Measurements from ENCODE around the gene UNC13D.
"Not testable (repeated sequence)": the region's sequence is repeated elsewhere in the genome, so short reads cannot be mapped to it uniquely, and the experiment has no call there.

UNC13D gene

DNA sequence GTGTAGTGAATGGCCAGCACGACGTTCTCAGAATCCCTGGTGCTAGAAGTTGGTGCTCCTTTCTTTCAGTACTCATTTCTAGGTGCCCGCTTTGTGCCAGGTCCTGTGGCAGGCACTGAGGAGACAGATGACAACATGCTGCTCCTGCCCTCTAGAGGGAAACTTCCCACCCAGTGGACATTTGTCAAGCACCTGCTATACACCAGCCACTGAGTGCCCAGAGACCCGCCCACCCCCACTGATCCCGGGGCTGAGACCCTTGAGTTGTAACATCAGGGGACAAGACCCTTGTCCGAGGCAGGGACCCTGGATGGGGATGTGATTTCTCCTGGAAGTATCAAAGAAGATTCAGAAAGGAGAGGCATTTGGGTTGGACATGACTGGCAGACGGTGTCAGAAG, 25.1 kb downstream of the UNC13D start:
- DNase-seq: no peak

DNA sequence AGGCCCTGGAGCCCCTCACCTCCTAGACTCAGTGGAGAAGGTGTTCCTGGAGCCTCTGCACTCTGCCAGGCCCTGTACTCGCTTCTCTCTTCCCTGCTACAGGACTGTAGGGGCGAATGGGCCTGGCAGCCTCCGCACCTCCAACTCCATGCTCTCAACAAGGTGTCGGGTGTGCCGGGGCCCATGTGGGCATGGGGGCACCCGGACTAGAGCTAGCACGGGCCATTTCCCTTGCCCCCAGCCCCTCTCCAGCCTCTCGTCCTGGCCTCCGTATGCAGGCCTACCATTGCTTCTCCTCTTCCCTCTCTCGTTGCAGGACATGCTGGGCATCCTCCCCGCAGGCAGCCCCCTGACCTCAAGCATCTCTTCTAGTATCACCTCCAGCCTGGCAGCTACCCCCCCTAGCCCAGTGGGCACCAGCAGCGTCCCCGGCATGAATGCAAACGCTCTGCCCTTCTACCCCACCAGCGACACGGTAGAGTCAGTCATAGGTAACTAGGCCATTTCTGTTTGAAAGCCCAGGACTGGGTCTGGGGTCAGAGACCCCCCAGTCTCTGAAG, 25.8 kb downstream of the UNC13D start:
- no peak for DNase-seq

DNA sequence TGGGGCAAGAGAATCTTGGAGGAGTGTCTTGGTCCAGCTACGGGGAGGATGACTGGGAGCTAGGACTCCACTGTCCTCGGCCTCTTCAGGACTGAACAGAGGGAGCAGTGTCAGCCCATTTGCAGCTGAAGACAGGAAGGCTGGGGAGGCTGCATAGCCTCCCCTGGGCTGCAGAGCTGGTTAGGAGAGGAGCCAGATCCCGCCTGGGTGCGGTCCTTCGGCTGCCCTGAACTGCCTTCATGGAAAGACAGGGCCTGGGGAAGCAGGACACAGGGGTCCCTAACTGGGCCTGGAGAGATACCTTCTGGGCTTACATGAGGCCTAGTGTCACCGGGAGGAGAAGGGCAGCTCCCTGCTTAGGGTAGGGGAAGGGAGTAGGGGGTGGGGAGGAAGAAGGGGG, 26.6 kb downstream of the UNC13D start:
- DNase-seq: no peak

DNA sequence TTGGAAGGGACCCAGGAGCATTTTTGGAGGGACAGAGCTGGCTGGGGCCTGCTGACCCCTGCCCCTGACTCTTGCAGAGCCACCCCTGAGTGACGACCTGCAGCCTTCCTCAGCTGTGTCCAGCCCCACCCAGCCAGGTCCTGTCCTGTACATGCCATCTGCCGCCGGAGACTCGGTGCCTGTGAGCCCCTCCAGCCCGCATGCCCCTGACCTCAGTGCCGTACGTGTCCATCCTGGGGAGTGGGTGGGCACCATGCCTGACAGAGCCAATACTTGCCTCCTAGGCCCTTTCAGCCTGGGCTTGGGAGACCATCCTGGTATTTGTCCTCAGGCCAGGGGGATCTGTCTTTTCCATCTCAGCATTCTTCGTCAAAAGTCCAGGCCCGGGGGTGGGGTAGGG, 27.5 kb downstream of the UNC13D start:
- DNase-seq: no peak

DNA sequence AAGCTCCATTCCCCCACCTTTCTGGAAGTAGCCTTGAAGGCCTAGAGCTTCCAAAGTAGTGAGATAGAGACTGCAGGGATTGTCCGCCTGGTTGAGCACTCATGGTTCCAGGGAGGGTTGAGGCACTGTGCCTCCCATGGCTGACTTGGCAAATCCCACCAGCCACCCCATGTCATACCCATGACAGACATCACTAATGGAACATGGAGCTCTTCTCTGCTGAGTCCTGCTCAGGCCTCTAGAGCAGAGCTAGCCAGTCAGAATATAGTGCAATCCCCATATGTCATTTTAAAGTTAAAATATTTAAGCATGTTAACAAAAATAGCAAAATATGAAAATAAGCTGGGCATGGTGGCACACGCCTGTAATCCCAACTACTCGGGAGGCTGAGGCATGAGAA, 28.8 kb downstream of the UNC13D start:
- no peak for DNase-seq

DNA sequence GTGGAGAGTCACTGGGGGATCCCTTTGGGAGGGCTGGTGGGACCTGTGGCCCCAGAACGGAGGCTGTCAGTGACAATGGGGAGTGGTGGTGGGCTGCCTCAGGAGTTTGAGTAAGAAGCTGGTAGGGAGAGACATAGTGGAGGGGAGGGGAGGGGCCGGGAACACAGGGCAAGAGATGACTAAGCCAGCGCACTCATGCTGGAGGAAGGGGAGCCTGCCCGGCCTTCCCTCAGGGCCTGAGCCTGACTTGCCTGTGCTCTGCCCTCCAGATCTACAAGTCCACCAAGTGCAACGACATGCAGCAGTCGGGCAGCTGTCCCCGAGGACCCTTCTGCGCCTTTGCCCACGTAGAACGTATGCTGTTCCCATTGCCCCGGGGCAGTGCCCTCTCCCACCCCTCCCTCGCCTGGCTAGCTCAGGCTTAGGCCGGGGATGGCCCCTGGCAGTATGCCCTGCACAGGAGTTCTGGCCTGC, 29.3 kb downstream of the UNC13D start:
- peak; percentile 81 for DNase-seq

DNA sequence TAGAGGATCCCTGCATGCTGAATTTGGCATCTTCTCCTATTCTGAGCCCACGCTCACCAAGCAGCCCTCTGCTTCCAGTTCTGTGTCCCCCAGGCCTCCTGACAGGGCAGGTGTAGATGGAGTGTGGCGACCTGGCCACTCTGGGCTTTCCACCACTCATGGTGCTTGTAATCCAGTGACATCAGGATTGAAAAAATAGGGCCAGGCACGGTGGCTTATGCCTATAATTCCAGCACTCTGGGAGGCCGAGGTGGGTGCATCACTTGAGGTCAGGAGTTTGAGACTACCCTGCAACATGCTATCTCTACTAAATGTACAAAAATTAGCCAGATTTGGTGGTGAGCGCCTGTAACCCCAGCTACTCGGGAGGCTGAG, 30.2 kb downstream of the UNC13D start:
- no peak for DNase-seq

DNA sequence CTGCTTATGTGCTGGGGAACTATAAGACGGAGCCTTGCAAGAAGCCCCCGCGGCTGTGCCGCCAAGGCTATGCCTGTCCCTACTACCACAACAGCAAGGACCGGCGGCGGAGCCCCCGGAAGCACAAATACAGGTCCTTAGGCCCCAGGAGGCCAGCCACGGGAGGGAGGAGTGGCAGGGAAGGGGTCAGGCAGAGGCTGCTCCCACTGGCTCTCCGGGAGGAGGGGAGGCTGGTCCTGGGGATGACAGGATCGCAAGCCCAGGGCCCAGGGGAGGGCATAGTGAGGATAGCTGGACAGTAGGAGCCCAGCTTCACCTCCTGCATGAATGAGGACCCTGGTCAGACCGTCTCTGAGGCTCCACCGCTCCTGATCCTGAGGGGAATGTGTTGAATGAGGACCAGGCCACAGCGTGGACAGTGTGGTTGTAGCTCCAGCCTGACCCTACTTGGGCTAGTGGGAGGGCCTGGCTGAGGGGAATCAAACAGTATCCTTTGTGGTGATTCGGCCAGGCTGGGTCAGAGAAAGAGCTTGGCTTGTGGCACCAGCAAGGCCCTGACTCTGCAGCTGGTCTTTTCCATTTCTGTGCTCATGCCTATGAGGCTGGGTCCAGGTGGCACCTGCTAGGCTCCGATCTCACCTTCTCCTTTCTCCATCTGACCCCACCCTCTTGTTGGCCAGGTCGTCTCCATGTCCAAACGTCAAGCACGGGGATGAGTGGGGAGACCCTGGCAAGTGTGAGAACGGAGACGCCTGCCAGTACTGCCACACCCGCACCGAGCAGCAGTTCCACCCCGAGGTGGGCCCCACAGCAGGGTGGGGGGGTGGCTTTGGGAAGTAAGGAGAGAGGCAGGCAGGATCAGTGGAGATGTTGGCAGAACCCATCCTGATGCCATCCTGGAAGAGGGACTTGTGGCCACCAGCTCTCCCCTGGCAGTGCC, 30.9 kb downstream of the UNC13D start:
- no peak for DNase-seq

DNA sequence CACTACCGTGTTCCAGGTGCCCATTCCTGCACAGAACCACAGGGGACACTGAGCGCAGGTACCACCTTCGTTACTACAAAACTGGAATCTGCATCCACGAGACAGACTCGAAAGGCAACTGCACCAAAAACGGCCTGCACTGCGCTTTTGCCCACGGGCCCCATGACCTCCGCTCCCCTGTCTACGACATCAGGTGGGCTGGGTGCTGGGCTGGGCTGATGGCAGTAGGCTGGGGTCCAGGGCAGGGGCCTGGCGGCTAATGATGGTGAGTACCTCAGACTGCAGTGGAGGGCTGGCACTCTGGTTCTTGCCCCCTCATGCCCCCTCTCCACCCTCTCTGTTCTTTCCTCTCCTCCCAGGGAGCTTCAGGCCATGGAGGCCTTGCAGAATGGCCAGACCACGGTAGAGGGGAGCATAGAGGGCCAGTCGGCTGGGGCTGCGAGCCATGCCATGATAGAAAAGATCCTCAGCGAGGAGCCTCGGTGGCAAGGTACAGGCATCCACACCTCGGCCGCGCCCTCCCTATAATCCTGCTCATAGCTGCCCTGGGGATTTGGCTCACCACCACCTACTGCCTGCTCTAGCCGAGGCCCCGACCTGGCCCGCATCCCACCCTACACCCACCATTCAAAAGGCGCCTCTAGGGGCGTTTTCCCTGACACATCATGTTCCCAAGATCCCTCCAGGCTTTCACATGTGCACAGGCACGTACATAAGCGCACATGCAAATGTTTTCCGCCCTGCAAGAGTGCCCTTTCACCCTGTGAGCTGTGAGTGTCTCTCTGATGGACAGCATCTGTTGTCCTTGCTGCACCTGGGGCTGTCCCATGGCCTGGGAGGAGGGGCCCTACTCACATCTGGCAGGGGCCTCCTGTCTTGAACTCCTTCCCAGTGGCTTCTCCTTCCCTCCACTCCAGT, 31.8 kb downstream of the UNC13D start:
- no peak for DNase-seq

DNA sequence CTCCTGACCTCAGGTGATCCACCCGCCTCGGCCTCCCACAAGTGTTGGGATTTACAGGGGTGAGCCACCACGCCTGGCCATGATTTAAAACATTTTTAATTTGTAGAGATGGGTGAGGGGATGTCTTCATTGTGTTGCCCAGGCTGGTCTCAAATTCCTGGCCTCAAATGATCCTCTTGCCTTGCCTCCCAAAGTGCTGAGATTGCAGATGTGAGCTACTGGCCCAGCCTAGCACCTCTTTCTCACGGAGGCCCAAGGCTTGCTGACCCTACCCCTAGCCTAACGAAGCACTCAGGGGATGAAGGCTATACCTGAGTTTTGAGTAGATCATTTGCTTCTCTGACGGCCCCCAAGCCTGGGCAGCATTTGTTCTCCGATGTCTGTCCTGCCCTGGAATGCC, 33.0 kb downstream of the UNC13D start:
- no peak for DNase-seq

DNA sequence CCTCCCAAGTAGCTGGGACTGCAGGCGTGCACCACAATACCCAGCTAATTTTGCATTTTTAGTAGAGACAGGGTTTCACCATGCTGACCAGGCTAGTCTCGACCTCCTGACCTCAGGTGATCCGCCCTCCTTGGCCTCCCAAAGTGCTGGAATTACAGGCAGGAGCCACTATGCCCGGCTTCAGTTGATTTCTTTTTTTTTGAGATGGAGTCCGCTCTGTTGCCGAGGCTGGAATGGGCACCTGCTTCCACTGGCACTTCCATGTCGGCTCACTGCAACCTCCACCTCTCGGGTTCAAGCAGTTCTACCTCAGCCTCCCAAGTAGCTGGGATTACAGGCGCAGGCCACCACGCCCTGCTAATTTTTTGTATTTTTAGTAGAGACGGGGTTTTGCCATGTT, 33.4 kb downstream of the UNC13D start:
- DNase-seq: not testable (repeated sequence)

DNA sequence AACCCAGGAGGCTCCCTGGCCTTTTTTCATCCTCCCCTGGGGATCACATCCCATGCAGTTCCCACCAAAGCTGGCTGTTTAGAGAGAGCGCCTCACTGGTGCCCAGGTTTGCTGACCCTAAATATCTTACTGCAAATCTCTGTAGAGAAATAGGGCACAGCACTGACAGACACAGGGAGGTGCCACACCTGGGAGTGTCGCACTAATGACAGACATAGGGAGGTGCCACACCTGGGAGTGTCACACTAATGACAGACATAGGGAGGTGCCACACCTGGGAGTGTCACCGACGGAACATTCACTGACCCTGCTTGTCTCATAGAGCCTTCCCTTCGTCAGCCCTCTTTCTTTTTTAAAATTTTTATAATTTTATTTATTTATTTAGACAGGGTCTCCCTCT, 34.0 kb downstream of the UNC13D start:
- no peak for DNase-seq

DNA sequence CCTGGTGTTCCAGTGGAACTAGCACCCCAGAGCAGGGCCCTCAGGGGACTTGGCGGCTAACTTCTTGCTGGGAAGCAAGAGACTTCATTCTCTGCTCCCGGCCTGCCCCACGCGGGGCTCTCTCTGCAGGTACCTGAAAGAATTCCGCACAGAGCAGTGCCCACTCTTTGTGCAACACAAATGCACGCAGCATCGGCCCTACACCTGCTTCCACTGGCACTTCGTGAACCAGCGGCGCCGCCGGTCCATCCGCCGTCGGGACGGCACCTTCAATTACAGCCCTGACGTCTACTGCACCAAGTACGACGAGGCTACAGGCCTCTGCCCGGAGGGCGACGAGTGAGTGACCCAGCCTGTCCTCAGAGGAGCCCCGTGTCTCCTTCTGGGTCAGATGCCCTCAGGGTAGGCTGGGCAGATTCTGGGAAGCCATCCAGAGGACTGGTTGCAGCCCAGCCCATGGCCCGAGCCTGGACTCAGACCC, 34.5 kb downstream of the UNC13D start:
- DNase-seq: no peak

DNA sequence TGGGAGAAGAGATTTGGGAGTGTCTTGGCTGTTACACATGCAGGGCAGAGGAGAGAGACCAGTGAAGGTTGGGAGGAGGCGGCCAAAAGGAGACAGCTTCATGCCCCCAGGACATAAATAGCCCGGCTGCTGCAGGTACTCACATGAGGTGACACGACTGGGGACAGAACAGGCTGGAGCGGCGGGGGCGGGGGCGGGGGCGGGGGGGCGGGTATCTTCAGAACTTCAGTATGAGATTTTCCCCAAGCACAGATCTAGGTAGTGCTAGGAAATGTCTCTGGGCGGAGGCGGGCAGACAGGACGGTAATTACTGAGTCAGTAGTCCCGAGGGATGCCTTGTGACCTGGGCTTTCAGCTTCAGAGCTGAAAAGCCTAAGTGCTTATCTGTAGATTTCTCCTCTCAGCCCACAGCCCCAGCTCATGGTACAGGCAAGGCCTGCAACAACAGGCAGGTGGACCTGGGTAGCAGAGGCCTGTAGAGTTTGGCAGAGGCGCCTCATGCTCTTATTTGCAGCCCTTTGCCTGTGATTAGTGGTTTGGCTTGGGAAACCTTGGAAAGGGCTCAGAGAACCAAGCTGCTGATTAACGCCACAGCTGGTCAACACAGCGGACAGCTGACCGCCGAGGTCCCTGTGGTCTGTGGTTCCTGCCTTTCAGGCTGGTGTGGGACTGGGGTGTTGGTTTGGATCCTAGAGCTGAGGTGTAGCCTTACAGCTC, 35.1 kb downstream of the UNC13D start:
- no peak for DNase-seq

DNA sequence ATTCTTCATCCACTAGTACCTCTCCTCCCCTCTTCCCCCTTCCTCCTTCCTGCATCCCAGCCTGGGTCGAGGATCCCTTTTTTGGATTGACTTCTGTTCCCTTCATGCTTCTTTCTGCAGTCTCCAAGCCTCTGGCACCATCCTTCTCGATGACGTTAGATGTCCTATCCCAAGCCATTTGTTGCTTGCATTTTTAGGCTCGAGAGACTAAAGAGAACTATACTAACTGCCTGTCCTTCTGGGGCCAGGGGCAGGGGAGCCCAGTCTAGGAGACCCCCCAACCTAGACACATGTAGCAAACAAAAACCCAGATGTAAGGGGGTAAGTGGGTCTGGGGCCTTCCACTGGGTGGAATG, 35.7 kb downstream of the UNC13D start:
- DNase-seq: no peak

DNA sequence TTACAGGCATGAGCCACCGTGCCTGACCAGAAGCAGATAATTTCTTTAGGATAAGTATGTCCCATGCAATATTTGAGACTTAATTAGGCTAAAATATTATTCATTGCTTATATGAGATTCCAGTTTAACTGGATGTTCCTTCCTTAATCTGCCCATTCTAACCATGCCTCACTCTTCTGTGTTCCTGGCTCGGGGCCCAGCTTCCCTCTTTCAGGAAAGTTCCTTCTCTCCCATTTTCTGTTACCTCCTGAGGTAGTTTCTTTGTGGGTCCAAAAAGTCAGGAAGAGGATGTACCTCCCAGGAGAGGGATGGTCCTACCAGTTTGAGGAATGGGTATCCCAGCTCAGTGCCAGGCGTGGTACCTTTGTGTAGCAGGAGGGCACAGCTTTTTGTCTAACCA, 36.3 kb downstream of the UNC13D start:
- DNase-seq: no peak

DNA sequence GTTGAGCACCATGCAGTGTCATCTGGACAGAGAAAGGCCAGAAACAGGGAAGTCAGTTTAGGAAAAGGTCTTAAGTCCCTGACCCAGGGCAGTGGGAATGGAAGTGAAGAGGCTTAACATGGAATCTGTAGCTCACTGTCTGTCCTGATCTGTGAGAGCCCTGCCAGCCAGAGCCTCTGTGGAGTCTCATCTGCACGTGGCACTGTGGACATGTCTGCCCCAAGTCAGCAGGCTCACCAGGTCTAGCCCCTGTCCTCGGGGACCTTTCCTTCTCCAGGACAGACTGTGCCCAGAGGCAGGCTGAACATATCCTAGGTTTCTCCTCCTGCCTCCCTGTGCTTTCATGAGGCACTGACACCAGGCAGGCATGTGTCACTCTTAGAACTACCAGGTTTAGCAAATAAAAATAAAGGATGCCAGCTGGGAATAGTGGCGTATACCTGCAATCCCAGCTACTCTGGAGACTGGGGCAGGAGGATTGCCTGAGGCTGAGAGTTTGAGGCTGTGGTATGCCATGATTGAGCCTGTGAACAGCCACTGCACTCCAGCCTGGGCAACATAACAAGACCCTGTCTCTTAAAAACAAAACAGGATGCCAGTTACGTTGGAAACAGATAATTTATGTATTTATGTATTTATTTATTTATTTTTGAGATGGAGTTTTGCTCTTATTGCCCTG, 37.2 kb downstream of the UNC13D start:
- no peak for DNase-seq

DNA sequence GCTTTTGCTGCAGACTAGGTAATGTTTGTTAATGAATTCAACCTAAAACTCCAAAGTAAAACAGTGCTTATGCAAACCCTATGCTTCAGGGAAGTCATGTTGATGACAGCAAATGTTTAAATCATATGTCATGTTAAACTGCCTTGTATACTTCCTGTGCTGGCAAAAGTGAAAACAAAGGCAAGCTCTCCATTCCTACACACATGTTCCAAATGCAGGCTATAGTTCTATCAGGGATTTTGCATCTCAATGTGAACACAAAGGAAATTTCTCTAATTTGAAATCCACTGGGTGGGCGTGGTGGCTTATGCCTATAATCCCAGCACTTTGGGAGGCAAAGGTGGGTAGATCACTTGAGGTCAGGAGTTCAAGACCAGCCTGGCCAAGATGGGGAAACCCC, 40.3 kb downstream of the UNC13D start:
- no peak for DNase-seq

DNA sequence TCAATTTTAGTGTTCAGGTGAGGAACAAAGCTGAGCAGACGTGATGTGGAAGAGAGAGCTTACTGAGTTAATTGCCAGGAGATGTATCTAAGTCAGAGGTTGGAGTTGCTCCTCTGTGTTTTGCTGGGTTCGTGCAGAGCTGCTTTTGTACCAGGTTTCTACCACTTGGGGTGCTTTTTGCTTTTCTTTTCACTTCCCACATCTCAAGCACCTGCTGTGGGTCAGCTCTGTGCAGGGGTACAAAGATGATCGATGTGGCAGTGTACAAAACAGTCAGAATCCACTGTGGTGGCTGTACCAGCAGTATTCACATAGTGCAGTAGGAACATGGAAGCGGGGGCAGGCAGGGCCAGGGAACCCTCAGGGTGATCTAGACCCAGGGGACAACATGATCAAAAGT, 44.8 kb downstream of the UNC13D start:
- no peak for DNase-seq

DNA sequence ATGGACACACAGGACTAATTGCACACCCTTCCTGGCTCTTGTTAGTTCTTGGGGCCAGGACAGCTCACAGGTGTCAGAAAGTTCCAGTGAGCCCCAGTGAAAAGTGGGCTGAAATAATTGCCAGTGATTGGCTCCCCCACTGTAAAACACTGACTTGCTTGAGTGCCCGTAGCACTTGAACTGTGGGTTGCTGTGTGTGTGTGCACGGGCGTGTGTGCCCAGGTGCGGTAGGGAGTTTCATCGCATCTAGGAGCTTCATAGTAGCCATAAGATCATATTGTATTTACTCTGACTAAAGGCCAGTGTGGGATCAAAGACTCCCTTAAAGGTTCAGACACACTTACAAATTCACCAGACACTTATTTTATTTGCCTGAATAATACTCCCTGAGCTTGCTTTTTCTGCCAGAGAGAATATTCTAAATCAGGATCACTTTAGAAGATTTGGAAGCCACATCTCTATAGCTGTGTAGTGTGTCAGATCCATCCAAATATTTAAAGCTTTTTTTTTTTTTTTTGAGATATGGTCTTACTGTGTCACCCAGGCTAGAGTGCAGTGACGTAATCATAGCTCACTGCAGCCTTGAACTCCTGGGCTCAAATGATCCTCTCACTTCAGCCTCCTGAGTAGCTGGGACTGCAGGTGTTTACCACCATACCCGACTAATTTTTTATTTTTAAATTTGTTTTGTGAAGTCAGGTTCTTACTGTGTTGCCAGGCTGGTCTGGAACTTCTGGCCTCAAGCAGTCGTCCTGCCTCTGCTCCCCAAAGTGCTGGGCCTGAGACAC, 48.2 kb downstream of the UNC13D start:
- no peak for DNase-seq

DNA sequence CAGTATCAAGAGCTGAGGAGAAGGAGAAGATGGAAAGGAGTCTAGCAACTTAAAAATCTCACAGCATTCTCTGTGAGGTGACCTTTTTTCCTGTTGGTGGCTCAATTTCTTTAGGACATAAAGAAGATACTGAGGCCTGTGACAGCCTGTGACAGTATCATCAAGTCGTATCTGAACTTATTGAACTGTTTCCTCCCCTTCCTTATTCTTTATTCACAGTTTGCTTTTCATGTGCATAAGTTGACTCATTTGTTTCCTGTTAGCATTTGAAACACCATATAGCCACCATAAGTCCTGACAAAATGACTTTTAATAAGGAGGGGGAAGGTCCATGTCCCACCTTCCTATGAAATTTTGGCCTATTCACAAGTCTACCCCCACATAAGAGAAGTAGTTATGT, 50.7 kb downstream of the UNC13D start:
- no peak for DNase-seq

All from NCI-H226 (cell line).